Panc1 (cell line): ENCODE results near the gene MTARC2.

Experiments
- POLR2AphosphoS5 ChIP-seq: IDR thresholded peaks from 2 replicates; pipeline ENCODE4 v1.6.1; 2012; ENCODE audit warnings: mild to moderate bottlenecking, low read depth, low read length, moderate library complexity
- SIN3A ChIP-seq: IDR thresholded peaks from 2 replicates; pipeline ENCODE4 v1.6.1; 2012; ENCODE audit warnings: low read depth, mild to moderate bottlenecking, low read length, moderate library complexity, borderline replicate concordance; ENCODE audit not compliant: insufficient read depth
- TCF7L2 ChIP-seq: IDR thresholded peaks from 2 replicates; pipeline ENCODE4 v1.6.1; 2011; ENCODE audit warnings: mild to moderate bottlenecking, low read depth, low read length, inconsistent platforms
- TF ChIP-seq, protein P1 (sequence below): fragments of 450-650 bp; IDR thresholded peaks from 2 replicates; pipeline ENCODE4 v1.5.1; 2017; ENCODE audit warnings: mild to moderate bottlenecking
- TF ChIP-seq, protein P2 (sequence below), 2 experiments: IDR thresholded peaks; 2 replicates each; pipeline ENCODE4 v1.6.1; 2011 to 2012; ENCODE audit warnings: low read depth in 2 of 2, control low read depth in 1 of 2, low read length in 1 of 2, mild to moderate bottlenecking in 1 of 2, moderate library complexity in 1 of 2; ENCODE audit not compliant: insufficient read depth in 1 of 2

DNA sequence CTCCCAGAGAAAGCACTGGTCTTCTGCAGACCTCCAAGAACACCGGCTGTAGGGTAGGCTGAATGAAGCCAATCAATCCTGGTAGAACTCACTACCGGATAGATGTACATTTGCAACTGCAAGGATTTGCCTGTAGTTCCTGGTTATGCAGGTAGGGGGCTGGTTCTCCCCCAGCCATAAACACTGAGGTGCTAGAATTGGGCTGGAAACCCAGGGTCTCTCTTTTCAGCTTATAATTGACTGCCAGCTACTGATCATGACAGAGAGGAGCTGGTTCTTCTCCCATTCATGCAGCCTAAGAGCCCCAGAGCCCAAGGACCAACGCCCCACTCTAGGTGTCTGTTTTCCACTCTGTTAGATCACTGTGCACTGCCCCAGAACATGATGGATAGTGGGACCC lies 21.5 kb upstream of the MTARC2 start:
- TF ChIP-seq, protein P1, sequence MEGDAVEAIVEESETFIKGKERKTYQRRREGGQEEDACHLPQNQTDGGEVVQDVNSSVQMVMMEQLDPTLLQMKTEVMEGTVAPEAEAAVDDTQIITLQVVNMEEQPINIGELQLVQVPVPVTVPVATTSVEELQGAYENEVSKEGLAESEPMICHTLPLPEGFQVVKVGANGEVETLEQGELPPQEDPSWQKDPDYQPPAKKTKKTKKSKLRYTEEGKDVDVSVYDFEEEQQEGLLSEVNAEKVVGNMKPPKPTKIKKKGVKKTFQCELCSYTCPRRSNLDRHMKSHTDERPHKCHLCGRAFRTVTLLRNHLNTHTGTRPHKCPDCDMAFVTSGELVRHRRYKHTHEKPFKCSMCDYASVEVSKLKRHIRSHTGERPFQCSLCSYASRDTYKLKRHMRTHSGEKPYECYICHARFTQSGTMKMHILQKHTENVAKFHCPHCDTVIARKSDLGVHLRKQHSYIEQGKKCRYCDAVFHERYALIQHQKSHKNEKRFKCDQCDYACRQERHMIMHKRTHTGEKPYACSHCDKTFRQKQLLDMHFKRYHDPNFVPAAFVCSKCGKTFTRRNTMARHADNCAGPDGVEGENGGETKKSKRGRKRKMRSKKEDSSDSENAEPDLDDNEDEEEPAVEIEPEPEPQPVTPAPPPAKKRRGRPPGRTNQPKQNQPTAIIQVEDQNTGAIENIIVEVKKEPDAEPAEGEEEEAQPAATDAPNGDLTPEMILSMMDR: peak; percentile 34
- TF ChIP-seq, protein P2, sequence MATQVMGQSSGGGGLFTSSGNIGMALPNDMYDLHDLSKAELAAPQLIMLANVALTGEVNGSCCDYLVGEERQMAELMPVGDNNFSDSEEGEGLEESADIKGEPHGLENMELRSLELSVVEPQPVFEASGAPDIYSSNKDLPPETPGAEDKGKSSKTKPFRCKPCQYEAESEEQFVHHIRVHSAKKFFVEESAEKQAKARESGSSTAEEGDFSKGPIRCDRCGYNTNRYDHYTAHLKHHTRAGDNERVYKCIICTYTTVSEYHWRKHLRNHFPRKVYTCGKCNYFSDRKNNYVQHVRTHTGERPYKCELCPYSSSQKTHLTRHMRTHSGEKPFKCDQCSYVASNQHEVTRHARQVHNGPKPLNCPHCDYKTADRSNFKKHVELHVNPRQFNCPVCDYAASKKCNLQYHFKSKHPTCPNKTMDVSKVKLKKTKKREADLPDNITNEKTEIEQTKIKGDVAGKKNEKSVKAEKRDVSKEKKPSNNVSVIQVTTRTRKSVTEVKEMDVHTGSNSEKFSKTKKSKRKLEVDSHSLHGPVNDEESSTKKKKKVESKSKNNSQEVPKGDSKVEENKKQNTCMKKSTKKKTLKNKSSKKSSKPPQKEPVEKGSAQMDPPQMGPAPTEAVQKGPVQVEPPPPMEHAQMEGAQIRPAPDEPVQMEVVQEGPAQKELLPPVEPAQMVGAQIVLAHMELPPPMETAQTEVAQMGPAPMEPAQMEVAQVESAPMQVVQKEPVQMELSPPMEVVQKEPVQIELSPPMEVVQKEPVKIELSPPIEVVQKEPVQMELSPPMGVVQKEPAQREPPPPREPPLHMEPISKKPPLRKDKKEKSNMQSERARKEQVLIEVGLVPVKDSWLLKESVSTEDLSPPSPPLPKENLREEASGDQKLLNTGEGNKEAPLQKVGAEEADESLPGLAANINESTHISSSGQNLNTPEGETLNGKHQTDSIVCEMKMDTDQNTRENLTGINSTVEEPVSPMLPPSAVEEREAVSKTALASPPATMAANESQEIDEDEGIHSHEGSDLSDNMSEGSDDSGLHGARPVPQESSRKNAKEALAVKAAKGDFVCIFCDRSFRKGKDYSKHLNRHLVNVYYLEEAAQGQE (IDR thresholded peaks at IDR 0.05; ENCODE audit: insufficient read depth in 1 of 2, low read depth in 2 of 2, low read length in 1 of 2): no peak
- TF ChIP-seq SIN3A: no peak
- no peak for TF ChIP-seq POLR2AphosphoS5
- no peak for TF ChIP-seq TCF7L2
